LNCaP clone FGC (cell line): Measurements from ENCODE around the gene TIPIN.
A peak's percentile ranks its signal among the peaks of the same experiment; 100 is the strongest.

Experiments
- DNase-seq: peaks from one replicate; pipeline ENCODE4 v3.0.0-alpha.2; 2011; ENCODE audit warnings: low read depth
- H3K4me3 ChIP-seq: 2 replicates; pipeline ENCODE4 v1.5.1; 2011; ENCODE audit warnings: mild to moderate bottlenecking, low read depth, low read length, control low read depth
- TF ChIP-seq, protein P1 (sequence below): IDR thresholded peaks from 2 replicates; pipeline ENCODE4 v1.5.1; 2012; ENCODE audit warnings: mild to moderate bottlenecking; ENCODE audit not compliant: control insufficient read depth, insufficient read depth; ENCODE audit errors: extremely low read depth

TIPIN gene

DNA sequence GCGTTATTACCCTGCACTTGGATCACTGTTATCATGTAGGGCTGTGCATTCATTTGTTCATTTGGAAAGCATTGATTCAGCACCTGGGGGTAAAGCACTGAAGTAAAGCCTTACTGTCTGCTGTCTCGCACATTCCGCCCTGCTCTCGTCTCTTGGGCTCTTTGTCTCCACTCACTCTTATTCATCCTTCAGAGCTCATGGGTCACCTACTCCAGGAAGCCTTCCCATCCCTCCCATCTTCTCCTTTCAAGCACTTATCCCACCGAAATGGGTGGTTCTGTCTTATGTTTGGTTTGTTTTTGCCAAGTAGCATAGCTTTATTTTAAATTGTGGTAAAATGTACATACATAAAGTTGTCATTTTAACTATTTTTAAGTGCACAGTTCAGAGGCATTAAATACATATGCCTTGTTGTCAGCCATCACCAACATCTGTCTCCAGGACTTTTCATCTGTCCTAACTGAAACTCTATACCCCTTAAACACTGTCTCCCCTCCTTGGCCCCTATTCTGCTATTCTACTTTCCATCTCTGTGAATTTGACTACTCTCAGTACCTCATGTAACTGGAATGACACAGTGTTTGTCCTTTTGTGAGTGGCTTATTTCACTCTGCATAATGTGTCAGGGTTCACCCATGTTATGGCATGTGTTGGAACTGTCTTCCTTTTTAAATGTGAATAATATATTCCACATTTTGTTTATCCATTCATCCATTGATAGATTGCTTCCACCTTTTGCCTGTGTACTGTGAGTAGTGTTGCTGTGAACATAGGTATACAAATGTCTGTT is 53.8 kb downstream of the TIPIN start:
- H3K4me3 ChIP-seq, result no peak overlapping the region
- TF ChIP-seq, protein P1, sequence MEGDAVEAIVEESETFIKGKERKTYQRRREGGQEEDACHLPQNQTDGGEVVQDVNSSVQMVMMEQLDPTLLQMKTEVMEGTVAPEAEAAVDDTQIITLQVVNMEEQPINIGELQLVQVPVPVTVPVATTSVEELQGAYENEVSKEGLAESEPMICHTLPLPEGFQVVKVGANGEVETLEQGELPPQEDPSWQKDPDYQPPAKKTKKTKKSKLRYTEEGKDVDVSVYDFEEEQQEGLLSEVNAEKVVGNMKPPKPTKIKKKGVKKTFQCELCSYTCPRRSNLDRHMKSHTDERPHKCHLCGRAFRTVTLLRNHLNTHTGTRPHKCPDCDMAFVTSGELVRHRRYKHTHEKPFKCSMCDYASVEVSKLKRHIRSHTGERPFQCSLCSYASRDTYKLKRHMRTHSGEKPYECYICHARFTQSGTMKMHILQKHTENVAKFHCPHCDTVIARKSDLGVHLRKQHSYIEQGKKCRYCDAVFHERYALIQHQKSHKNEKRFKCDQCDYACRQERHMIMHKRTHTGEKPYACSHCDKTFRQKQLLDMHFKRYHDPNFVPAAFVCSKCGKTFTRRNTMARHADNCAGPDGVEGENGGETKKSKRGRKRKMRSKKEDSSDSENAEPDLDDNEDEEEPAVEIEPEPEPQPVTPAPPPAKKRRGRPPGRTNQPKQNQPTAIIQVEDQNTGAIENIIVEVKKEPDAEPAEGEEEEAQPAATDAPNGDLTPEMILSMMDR, result no peak
- no peak for DNase-seq

DNA sequence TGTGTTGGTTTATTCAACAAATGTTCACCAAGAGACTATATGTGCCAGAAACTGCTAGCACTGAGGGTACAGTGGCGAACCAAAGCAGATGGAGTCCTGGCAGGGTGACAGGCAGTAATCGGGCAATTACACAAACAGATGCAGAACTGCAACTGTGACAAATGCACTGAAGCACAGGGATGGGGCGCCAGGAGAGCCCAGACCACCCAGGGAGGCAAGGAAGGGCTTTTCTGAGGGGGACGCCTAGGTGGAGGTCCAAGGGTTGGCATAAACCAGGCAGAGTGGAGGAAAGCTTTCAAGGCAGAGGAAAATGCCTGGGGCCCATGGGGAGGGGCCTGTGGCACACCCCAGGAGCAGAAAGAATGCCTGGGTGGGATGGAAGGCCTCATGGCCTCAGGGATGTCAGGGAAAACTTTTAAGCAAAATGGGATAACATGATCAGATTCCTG is 57.7 kb downstream of the TIPIN start:
- H3K4me3 ChIP-seq, result no peak overlapping the region
- no peak for DNase-seq
- TF ChIP-seq, protein P1, result no peak

DNA sequence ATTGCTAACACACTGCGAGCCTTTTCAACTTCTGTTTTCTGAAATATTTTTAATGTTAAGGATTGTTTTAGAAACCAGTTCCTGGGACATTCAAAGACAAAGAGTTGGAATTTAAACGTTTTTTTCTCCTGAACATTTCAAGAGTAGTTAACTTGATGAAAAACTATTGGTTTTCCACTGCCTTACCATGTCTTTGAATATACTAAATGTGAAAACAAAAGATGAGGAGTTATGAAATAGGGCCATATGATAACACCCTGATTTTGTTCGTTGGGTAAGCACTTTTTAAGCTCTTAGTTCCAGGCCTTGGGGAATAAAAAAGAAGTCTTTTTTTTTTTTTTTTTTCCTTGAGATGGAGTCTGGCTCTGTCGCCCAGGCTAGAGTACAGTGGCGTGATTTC is 60.3 kb downstream of the TIPIN start:
- H3K4me3 ChIP-seq, result no peak overlapping the region
- DNase-seq, result no peak
- TF ChIP-seq, protein P1, result no peak

DNA sequence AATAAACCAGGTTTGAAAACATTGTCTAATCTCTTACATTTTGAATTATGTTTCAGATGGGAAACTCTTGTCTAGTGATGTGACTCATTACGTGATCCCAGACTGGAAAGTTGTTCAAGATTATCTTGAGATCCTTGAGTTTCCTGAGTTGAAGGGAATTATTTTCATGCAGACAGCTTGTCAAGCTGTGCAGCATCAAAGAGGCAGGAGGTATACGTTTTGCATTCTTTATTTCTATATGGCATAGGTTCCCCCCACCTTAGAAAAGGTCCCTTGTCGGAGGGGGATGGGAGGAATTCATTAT is 61.6 kb downstream of the TIPIN start:
- H3K4me3 ChIP-seq, result no peak overlapping the region; the same call in 1 of the 2 replicates
- no peak for DNase-seq
- TF ChIP-seq, protein P1, result no peak

DNA sequence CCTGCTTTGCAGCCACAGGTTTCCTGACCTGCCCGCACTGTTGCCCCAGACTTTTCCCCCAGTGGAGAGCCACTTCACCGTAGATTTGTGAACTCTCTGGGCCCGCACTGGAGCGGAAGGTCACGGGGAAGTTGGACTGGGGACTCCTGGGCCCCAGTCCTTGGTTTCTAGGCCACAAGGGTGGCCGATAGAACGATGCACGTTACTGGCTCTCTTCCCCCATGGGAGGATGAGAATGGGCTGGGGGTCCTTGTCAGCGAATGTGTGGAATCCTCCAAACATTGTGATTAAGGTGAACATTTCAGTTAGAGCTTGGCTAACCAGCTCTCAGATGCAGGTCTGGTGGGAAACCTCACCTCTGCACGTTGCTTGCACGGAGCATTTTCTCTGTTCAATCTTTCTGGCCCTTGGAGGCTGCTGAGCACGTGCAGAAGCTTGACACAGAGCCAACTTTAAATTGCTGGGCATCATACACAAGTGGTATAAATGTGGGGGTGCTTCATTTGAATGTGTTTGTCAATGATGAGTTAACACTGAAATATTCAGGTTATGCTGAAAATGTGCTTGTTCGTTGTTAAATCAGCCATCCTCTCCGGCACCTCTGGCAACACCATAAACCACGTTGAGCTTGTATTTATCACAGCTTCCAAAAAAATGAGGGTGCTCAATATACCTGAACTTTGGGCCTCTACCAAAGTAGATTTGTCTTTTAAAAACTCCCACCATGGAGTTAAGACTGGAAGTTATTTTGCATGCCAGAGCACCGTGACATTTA is 62.1 kb downstream of the TIPIN start:
- TF ChIP-seq, protein P1, result no peak
- H3K4me3 ChIP-seq, result peak overlapping the region; percentile 53
- DNase-seq, result no peak

DNA sequence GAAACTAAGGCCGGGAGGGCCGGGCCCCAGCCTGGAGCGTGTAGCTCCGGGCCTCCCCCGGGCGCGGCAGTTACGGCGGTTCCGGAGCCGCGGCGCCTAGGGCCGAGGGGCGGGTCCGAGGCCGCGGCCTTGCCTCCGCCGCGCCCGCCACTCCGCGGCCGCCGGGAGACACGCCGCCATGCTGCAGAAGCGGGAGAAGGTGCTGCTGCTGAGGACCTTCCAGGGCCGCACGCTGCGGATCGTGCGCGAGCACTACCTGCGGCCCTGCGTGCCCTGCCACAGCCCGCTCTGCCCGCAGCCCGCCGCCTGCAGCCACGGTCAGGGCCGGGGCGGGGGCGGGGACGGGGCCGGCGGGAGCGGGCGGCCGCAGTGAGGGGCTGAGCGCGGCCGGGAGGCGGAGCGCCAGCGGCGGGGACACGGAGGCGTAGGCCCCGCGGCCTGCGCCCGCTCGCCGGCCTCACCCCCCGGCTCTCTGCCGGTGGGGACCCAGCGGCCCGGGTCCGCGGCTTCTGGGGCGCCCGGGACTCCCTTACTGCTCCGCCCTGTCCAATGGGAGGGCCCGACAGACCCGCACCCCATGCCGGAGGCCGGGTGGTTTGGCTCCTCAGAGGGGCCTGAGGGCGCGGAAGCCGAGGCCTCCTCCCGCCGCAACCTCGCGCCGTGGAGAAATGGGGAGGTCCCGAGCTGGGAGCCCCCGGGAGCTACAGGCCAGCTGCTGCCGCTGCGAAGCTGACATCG is 62.9 kb downstream of the TIPIN start, which contains the start of gene DIS3L:
Gene DIS3L (plus strand): TSS at position 150 of the 738 bp plus-strand sequence. CDS start 29 bp downstream, at position 179.
- TF ChIP-seq, protein P1, result no peak
- H3K4me3 ChIP-seq, result peak within 1 kb of the TSS; percentile 53
- DNase-seq, result no peak
